Measurements from ENCODE around the gene ZEB1.

DNA sequence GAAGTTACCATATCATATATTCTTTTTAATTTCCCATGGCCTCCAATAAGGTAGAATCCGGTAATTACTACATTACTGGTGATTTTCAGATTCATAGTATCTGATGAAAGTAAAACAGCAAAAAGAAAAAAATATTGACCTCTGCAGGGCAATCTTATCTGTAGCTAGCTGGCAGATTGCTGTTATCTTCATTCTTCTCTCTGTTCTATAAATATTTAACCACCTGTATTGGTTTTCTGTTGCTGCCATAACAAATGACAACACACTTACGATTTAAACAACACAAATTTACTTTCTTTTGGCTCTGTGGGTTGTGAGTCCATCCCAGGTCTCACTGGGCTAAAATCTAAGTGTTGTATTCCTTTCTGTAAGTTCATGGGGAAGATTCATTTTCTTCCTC lies 164.5 kb downstream of the ZEB1 start:
- no peak for TF ChIP-seq CTCF (IDR thresholded peaks at IDR 0.05; ENCODE audit: low read depth, low read length, poor library complexity, severe bottlenecking)
- no peak for TF ChIP-seq EZH2phosphoT487 (IDR thresholded peaks at IDR 0.05; ENCODE audit: borderline replicate concordance, low read length)

Measured in DOHH2 (cell line).